HG03432 (cell line): Measurements from ENCODE around the gene ITGB1BP1.

ENCODE experiments used
- ATAC-seq: cut with Tn5 transposase; IDR thresholded peaks from one replicate; pipeline ENCODE4 v1.9.1; 2021; ENCODE audit warnings: mild to moderate bottlenecking, moderate library complexity; ENCODE audit not compliant: unreplicated experiment

The ITGB1BP1 gene

DNA sequence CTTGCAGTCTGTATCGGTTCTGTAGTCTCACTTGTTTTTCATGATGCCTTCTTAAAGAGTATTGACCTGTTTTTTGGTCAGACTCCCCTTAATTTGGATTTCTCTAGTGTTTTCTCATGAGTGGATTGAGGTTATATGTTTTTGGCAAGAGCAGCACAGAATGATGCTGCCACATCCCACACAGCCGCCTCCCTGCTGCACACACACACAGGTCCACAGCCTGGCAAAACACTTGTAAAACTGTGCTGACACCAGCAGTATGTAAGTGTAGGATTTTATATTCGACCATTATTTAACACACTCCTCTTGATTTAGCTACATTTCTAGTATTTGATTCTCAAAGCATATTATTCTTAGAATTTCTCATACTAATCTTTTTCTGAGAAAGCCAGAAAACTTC lies 68.1 kb downstream of the ITGB1BP1 start:
- no peak for ATAC-seq

- ATAC-seq = no peak
Measured at GRCh38 chr2:9354318-9354717, 69.0 kb downstream of the ITGB1BP1 start.
